Measurements from ENCODE around the gene SLC2A9.

SLC2A9 gene

DNA sequence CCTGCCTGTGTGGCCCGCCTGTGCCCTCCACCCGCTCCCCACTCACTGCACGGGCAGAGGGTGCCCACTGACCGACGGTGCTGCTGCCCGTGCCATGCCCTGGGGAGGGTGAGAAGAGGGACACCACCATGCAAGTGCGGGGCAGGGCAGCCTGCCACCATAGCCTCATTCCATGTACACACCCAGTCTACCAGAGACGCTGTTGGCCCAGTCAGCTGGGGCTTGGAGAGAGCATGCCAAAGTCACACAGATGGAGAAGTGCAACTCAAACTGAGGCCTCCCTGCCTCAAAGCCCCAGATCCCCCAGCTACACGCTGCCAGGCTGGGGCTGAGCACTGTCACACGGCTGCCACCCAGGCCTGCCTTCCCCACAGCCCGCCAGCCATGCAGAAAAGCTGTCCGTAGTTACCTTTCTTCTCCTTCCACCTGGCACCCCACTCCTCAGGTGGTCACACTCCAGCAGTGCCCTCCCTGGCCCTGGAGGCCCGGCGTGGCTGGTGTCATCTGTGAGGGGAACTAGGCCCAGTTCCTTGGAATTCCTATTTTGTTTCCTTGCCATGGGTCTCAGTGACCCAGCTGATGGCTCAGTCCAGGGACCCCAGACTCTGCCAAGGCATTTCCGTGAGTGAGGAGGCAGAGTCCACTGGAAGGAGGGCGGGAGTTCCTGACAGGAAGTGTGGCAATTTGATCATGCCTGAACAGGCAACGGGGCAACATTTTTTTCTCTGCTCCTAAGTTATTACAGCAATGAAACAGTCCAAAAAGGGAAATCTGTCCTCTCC is at the start of gene SLC2A9:
Gene SLC2A9, minus strand, starts transcription at position 627 of the 782 bp plus-strand sequence. Its CDS starts 68 bp downstream, at position 559.
- Histone ChIP-seq H3K36me3 (replicated peaks; ENCODE audit: insufficient read depth, low read length) (no peaks in the 10 kb centered on the region), H3K79me2 (ENCODE audit: low read length) (no peaks in the 10 kb centered on the region), H3K9me3 (replicated peaks; ENCODE audit: insufficient read depth, low read length) (no peaks in the 10 kb centered on the region), H2AFZ (ENCODE audit: low read length) (no peak within 1 kb of the TSS), H3K27ac (ENCODE audit: low read length) (no peak within 1 kb of the TSS), H3K9me2 (replicated peaks; ENCODE audit: insufficient read depth, low read length) (no peaks in the 10 kb centered on the region), H3F3A (ENCODE audit: insufficient read depth, low read length) (no peaks in the 10 kb centered on the region), H3K4me1 (ENCODE audit: low read length) (peaks cover 6% of the 10 kb centered on the region), H3K4me3 (ENCODE audit: low read length) (no peak within 1 kb of the TSS), H3K9ac (ENCODE audit: low read length) (no peak within 1 kb of the TSS), H3K4me2 (ENCODE audit: low read depth, low read length) (no peak within 1 kb of the TSS), H3K27me3 (replicated peaks; ENCODE audit: insufficient read depth, low read length) (no peaks in the 10 kb centered on the region), H4K20me1 (ENCODE audit: insufficient read depth, low read length) (no peaks in the 10 kb centered on the region)
- DNase-seq = no peak
- TF ChIP-seq, protein P1, sequence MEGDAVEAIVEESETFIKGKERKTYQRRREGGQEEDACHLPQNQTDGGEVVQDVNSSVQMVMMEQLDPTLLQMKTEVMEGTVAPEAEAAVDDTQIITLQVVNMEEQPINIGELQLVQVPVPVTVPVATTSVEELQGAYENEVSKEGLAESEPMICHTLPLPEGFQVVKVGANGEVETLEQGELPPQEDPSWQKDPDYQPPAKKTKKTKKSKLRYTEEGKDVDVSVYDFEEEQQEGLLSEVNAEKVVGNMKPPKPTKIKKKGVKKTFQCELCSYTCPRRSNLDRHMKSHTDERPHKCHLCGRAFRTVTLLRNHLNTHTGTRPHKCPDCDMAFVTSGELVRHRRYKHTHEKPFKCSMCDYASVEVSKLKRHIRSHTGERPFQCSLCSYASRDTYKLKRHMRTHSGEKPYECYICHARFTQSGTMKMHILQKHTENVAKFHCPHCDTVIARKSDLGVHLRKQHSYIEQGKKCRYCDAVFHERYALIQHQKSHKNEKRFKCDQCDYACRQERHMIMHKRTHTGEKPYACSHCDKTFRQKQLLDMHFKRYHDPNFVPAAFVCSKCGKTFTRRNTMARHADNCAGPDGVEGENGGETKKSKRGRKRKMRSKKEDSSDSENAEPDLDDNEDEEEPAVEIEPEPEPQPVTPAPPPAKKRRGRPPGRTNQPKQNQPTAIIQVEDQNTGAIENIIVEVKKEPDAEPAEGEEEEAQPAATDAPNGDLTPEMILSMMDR (IDR thresholded peaks at IDR 0.05; ENCODE audit: low read length) = no peak
- TF ChIP-seq EZH2 (optimal IDR thresholded peaks at IDR 0.05; ENCODE audit: low read depth, low read length) (no peak), EZH2phosphoT487 (IDR thresholded peaks at IDR 0.05; ENCODE audit: low read length) (no peak)

DNA sequence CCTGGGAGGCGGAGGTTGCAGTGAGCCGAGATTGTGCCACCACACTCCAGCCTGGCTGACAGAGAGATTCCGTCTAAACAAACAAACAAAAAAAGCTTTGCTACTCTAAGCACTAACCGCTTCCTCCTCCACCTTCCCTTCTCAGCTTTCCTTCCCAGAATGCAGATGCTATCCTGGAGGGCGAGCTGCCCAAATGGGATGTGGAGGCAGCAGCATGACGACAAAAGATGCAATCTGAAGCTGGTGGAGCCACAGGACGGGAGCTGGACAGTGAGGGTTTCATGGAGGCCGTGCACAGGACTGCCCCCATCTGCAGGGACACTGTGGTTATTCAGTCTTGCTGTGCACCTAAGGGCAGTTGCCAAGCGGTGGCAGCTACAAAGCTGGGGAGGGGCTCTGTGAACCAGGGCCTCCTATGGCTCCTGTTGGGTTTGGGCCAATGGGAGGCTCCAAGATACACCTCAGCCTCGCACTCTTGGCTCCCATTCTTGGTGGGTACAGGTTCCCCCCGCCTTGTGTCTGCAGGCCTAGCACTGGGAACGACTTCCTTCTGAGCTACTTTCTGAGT is 47.9 kb upstream of the SLC2A9 start:
- Histone ChIP-seq H3K9me3 (replicated peaks; ENCODE audit: insufficient read depth, low read length) (no peaks in the 10 kb centered on the region), H3K4me2 (ENCODE audit: low read depth, low read length) (no peak overlapping the region), H4K20me1 (ENCODE audit: insufficient read depth, low read length) (no peaks in the 10 kb centered on the region), H3K4me1 (ENCODE audit: low read length) (no peaks in the 10 kb centered on the region), H3K27ac (ENCODE audit: low read length) (no peak overlapping the region), H2AFZ (ENCODE audit: low read length) (no peak overlapping the region), H3K36me3 (replicated peaks; ENCODE audit: insufficient read depth, low read length) (0 out of 2 replicates have a peak, but pooled peaks cover 4% of the 10 kb centered on the region), H3K4me3 (ENCODE audit: low read length) (no peak overlapping the region), H3K9me2 (replicated peaks; ENCODE audit: insufficient read depth, low read length) (no peaks in the 10 kb centered on the region), H3K79me2 (ENCODE audit: low read length) (no peaks in the 10 kb centered on the region), H3K27me3 (replicated peaks; ENCODE audit: insufficient read depth, low read length) (no peaks in the 10 kb centered on the region), H3F3A (ENCODE audit: insufficient read depth, low read length) (no peaks in the 10 kb centered on the region), H3K9ac (ENCODE audit: low read length) (no peak overlapping the region)
- no peak for DNase-seq
- no peak for TF ChIP-seq EZH2 (optimal IDR thresholded peaks at IDR 0.05; ENCODE audit: low read depth, low read length)
- TF ChIP-seq, protein P1 (IDR thresholded peaks at IDR 0.05; ENCODE audit: low read length) = no peak

DNA sequence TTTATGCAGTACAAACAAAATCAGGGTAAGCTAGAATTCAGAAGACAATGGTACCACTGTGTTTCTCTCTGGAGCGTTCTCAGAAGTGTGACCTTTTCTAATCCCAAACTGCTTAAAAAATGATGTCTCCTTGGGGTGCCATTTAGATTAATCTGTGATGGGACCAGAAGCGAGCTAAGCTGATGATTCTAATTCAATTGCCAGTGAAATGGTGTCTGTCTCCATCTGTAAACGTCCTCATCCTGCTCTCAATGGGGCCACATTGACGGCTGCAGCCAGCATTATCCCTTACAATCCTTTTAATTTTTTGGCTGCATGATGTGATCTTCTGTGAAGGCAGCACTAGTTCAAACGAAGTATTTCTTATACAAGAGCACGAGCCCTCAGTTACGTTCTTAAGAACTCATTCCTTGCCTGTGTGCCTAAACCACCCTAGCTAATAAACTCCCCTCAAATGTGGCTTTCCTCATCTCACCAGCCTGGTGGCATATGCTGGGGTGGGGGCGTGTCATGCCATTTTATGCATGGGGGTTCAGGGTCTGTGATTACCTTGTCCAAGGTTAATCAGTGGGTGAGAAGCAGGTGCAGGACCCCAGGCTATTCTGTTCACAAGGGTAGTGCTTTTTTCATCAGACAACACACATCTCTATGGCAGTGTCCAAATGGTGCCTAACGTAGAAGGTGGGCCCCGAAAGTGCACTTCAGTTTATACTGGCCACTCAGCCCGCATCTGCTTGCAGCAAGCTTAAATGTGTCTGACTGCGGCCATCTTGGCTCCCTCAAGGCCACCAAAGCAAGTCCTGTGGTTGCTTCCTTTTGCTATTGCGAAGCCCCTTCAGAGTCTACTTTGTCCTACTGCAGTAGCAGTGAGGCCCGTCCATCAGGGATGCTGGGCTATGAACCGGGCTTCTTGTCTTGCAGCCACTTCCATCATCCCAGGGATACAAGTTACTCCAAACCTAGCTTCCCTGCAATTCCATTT is 45.7 kb upstream of the SLC2A9 start:
- H3K9me3 ChIP-seq (replicated peaks; ENCODE audit: insufficient read depth, low read length) = no peaks in the 10 kb centered on the region
- H3K36me3 ChIP-seq (replicated peaks; ENCODE audit: insufficient read depth, low read length) = no peaks in the 10 kb centered on the region
- H3K4me3 ChIP-seq (ENCODE audit: low read length) = no peak overlapping the region
- no peaks in the 10 kb centered on the region for H3K4me1 ChIP-seq (ENCODE audit: low read length)
- DNase-seq = no peak
- no peaks in the 10 kb centered on the region for H3F3A ChIP-seq (ENCODE audit: insufficient read depth, low read length)
- no peak overlapping the region for H2AFZ ChIP-seq (ENCODE audit: low read length)
- H3K27me3 ChIP-seq (replicated peaks; ENCODE audit: insufficient read depth, low read length) = no peaks in the 10 kb centered on the region
- H3K27ac ChIP-seq (ENCODE audit: low read length) = no peak overlapping the region
- H3K9ac ChIP-seq (ENCODE audit: low read length) = no peak overlapping the region
- no peak overlapping the region for H3K4me2 ChIP-seq (ENCODE audit: low read depth, low read length)
- no peaks in the 10 kb centered on the region for H3K79me2 ChIP-seq (ENCODE audit: low read length)
- TF ChIP-seq EZH2phosphoT487 (IDR thresholded peaks at IDR 0.05; ENCODE audit: low read length) (no peak), EZH2 (optimal IDR thresholded peaks at IDR 0.05; ENCODE audit: low read depth, low read length) (no peak)
- TF ChIP-seq, protein P1 (IDR thresholded peaks at IDR 0.05; ENCODE audit: low read length) = no peak
- no peaks in the 10 kb centered on the region for H4K20me1 ChIP-seq (ENCODE audit: insufficient read depth, low read length)
- no peaks in the 10 kb centered on the region for H3K9me2 ChIP-seq (replicated peaks; ENCODE audit: insufficient read depth, low read length)
